ENCODE measurements around the gene ZNF532. TPM values are rescaled to one million over a fixed set of nuclear protein-coding genes. Genes with fewer than 3 reads are reported as not detected.
"Not testable (repeated sequence)": the region's sequence is repeated elsewhere in the genome, so short reads cannot be mapped to it uniquely, and the experiment has no call there.

The ZNF532 gene
- total RNA-seq, 4 donors from 2014 or later = 41.7 to 73.6 (median 53.3) TPM

DNA sequence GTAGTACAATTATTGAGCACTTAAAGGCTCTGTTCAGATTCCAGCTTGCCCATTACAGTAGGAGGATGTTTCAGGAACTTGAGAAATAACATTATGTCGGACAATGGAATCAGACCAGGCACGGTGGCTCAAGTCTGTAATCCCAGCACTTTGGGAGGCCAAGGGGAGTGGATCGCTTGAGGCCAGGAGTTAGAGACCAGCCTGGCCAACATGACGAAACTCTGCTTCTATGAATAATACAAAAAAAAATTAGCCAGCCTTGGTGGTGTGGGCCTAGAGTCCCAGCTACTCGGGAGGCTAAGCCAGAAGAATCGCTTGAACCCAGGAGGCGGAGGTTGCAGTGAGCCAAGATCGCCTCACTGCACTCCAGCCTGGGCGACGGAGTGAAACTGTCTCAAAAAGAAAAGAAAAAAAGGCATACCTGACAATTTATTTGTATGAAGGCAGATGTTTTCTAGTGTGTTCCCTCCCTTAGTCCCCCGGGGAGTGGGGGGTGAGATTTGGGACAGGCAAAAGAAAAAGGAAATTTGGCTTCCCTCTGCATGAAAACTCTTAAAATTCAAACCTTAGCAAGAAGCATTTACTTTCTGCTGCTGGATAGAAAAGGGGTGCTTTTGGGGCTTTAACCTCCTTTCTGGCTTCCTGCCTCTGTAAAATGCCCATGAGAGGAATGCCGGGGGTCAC is 13.7 kb upstream of the ZNF532 start:
- TF ChIP-seq, protein P1, sequence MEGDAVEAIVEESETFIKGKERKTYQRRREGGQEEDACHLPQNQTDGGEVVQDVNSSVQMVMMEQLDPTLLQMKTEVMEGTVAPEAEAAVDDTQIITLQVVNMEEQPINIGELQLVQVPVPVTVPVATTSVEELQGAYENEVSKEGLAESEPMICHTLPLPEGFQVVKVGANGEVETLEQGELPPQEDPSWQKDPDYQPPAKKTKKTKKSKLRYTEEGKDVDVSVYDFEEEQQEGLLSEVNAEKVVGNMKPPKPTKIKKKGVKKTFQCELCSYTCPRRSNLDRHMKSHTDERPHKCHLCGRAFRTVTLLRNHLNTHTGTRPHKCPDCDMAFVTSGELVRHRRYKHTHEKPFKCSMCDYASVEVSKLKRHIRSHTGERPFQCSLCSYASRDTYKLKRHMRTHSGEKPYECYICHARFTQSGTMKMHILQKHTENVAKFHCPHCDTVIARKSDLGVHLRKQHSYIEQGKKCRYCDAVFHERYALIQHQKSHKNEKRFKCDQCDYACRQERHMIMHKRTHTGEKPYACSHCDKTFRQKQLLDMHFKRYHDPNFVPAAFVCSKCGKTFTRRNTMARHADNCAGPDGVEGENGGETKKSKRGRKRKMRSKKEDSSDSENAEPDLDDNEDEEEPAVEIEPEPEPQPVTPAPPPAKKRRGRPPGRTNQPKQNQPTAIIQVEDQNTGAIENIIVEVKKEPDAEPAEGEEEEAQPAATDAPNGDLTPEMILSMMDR (IDR thresholded peaks at IDR 0.05) = no peak
- no peak for ATAC-seq (ENCODE audit: low FRiP score)
- DNase-seq (ENCODE audit: low spot score) = no peak

DNA sequence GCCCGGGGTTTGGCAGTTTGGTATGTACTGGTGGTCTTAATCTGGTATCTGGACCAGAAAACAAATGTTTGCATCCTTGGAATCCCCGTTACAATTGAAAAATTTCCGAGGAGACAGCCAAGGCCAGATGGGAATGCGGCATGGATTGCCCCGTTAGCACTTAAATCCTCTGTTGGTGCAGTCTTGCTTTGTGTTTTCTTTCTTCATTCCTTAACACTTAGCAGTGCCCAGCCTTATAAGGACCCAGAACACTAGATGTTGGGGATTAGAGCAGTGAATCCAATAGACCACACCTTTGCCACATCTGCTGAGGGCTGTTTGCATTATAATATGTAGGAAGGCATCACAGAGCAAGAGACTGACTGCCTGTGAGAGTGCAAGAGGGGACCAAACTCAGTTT is 12.8 kb upstream of the ZNF532 start:
- DNase-seq (ENCODE audit: low spot score) (no peak), ATAC-seq (ENCODE audit: low FRiP score) (no peak)
- TF ChIP-seq, protein P1 (IDR thresholded peaks at IDR 0.05) = no peak

DNA sequence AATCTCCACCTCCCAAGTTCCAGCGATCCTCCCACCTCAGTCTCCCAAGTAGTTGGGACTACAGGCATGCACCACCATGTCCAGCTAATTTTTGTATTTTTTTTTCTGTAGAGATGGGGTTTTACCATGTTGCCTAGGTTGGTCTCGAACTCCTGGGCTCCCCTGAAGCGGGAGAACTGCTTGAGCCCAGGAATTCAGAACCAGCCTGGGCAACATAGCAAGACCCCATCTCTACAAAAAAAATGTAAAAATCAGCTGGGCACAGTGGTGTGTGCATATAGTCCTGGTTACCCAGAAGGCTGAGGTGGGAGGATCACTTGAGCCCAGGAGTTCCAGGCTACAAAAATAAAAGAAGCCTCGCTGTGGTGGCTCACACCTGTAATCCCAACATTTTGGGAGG is 12.0 kb upstream of the ZNF532 start:
- TF ChIP-seq, protein P1 (IDR thresholded peaks at IDR 0.05) = no peak
- DNase-seq (ENCODE audit: low spot score) (no peak), ATAC-seq (ENCODE audit: low FRiP score) (no peak)

DNA sequence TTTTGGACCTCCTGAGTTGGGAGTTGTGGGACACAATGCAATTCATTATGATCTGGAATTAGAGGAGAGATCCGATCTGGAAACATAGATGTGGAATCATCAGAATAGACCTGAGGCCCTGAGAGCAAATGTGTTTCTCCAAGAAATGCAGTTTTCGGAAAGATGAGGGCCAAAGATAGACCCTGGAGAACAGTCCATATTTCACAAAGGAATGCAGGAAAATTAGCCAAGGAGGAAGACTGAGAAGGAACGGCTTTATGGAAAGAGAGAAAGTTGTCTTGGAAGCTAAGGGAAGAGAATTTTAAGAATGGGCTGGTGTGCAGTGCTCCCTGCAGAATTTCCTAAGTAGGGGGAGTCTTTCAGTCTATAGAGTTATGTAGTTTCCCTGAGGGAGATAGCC is 11.1 kb upstream of the ZNF532 start:
- DNase-seq (ENCODE audit: low spot score) (no peak), ATAC-seq (ENCODE audit: low FRiP score) (no peak)
- TF ChIP-seq, protein P1 (IDR thresholded peaks at IDR 0.05) = no peak

DNA sequence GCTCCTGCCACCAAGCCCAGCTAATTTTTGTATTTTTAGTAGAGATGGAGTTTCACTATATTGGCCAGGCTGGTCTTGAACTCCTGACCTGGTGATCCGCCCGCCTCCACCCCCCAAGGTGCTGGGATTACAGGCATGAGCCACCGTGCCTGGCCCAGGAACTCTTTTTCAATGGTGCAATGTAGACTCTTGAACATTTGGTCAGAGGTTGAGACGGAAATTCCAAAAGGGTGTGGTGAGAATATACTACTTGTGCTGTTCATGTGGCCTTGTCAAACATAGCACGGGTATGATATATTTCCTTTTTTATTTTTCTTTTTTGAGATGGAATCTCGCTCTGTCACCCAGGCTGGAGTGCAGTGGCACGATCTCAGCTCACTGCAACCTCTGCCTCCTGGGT is 9.2 kb upstream of the ZNF532 start:
- not testable (repeated sequence) for DNase-seq (ENCODE audit: low spot score); ATAC-seq (ENCODE audit: low FRiP score)

DNA sequence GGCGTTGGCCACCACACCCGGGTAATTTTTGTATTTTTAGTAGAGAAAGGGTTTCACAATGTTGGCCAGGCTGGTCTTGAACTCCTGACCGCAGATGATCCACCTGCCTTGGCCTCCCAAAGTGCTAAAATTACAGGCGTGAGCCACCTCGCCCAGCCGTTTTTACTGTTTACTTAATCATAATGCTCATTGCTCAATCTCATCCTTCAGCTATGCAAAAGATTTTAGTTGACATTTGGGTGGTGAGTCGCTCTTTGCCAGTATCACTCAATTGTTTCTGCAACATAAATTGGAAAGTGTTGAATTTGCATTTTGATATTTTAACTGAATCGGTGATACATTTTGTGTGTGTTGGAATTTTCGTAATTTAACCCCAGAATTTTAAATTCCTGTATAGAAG is 7.8 kb upstream of the ZNF532 start:
- DNase-seq (ENCODE audit: low spot score) (no peak), ATAC-seq (ENCODE audit: low FRiP score) (no peak)
- TF ChIP-seq, protein P1 (IDR thresholded peaks at IDR 0.05) = no peak

DNA sequence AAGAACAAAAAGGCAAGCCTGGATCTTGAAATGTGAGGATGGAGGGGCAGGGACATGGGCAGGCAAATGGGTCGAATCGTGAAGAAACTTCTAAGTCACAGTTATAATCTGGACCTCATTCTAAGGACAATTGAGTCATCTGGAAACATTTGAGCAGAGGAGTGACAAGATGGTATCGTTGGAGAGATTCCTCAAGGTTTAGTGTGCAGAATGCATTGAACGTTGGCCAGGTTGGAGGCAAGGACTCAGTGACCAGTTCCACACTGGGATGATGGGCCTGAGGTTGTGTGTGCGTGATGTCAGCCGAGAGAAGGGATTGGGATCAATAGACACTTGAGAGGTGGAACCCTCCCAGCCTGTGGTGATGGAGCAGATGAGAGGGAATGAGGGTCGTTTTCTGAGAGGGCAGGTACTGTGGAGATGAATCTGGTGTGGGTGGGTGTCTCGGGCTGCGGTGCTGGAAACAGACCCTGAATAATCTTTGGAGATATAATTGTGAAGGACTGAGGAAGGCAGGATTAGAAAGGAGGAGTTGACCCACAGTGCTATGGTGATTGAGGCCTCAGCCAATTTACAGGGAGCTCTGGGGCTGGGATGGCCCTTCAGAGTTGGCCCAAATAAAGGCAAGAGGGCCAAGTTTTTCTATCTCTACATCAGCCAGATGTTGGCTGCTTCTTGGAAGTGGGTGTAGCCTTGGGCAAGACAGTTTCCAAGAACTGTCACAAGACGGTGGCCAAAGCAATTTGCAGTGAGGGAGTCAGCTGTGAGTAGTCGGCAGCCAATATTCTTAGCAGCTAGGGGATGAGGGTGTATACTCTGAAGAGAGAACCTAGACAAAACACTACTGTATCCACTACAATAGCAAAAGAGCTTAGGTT is 5.8 kb upstream of the ZNF532 start:
- DNase-seq (ENCODE audit: low spot score) = no peak
- TF ChIP-seq, protein P1 (IDR thresholded peaks at IDR 0.05) = no peak
- ATAC-seq (ENCODE audit: low FRiP score) = peak; percentile 7

Data from omental fat pad (tissue), 4 donors.